ENCODE data around the gene GGCX. TPM values are rescaled to one million over a fixed set of nuclear protein-coding genes. Genes with fewer than 3 reads are reported as not detected.
A peak's percentile ranks its signal among the peaks of the same experiment; 100 is the strongest.

The GGCX gene
- total and polyA plus RNA-seq, 2 of the 13 experiments (the other 11 are each of a cell fraction or from before 2014, with no cell fraction given) = 72.5 to 103 TPM

GRCh38 chr2:85505551-85506238, 55.6 kb downstream of the GGCX start:
- Histone ChIP-seq H3K4me1 (ENCODE audit: insufficient read depth, low read length) (peaks cover 45% of the 10 kb centered on the region), H3K79me2 (ENCODE audit: insufficient read depth, low read length) (no peaks in the 10 kb centered on the region), H3K4me2 (ENCODE audit: low read depth, low read length) (no peak overlapping the region), H3K36me3 (replicated peaks in 1 of 2; ENCODE audit: control insufficient read depth in 1 of 2, insufficient read depth in 2 of 2, low read length in 2 of 2) (no peaks in the 10 kb centered on the region), H3K27ac (ENCODE audit: extremely low read length, insufficient read depth, low read length) (no peak overlapping the region), H4K20me1 (ENCODE audit: insufficient read depth, low read length) (no peaks in the 10 kb centered on the region), H2AFZ (ENCODE audit: low read length) (no peak overlapping the region), H3K9me3 (ENCODE audit: low read length) (no peaks in the 10 kb centered on the region), H3K27me3 (ENCODE audit: control insufficient read depth in 1 of 2, insufficient read depth in 2 of 2, low read length in 2 of 2) (0 out of 5 replicates have a peak, but pooled peaks cover 0 to 5% of the 10 kb centered on the region in 2 experiments), H3K4me3 (replicated peaks in 1 of 3; ENCODE audit: insufficient read depth in 1 of 3, low read depth in 2 of 3, low read length in 3 of 3) (no peak overlapping the region), H3K9ac (ENCODE audit: insufficient read depth, low read depth, low read length) (no peak overlapping the region)
- TF ChIP-seq ZNF160 (CRISPR knock-in tag; IDR thresholded peaks at IDR 0.05) = no peak
- 0 out of 2 replicates have a peak, but pooled peaks have one; percentile 34 for TF ChIP-seq ZNF605 (CRISPR knock-in tag; IDR thresholded peaks at IDR 0.05)
- ChIA-PET POLR2A (interaction anchor here (1.0 to 2.4 kb wide), 2 partner anchors 33 kb away, joined by 3 to 8 read pairs; partner anchors contain the start of gene MAT2A), CTCF (ENCODE audit: low intra/inter-chr PET ratio, low total read pairs) (no interaction called here)
- FAIRE-seq = peak; percentile 39
- BruUV-seq (replicated peaks) = no TSS peak
- in situ Hi-C loops (cut with HindIII; ENCODE audit: extremely low pct_ligation_motif_present, low pct_unique_long_range_greater_than_20kb) (no loop called here), intact Hi-C loops (cut with micrococcal nuclease; ENCODE audit: unreplicated experiment) (loop anchor here (2.0 kb wide), 1 partner anchor 77 kb away; no protein-coding TSS in a partner anchor)
- WGBS (ENCODE audit: low lambda C conversion rate) = 34% methylated on average over 10 of the region's 10 CpGs
- ATAC-seq = no peak
- no peak for DNase-seq (ENCODE audit: low spot score)

GRCh38 chr2:85504778-85505261, 56.5 kb downstream of the GGCX start:
- Histone ChIP-seq H3K4me3 (replicated peaks in 1 of 3; ENCODE audit: insufficient read depth in 1 of 3, low read depth in 2 of 3, low read length in 3 of 3) (no peak overlapping the region), H3K9ac (ENCODE audit: insufficient read depth, low read depth, low read length) (no peak overlapping the region), H3K79me2 (ENCODE audit: insufficient read depth, low read length) (no peaks in the 10 kb centered on the region), H3K27me3 (ENCODE audit: control insufficient read depth in 1 of 2, insufficient read depth in 2 of 2, low read length in 2 of 2) (0 out of 5 replicates have a peak, but pooled peaks cover 0 to 5% of the 10 kb centered on the region in 2 experiments), H3K4me2 (ENCODE audit: low read depth, low read length) (no peak overlapping the region), H3K36me3 (replicated peaks in 1 of 2; ENCODE audit: control insufficient read depth in 1 of 2, insufficient read depth in 2 of 2, low read length in 2 of 2) (no peaks in the 10 kb centered on the region), H2AFZ (ENCODE audit: low read length) (no peak overlapping the region), H4K20me1 (ENCODE audit: insufficient read depth, low read length) (no peaks in the 10 kb centered on the region), H3K4me1 (ENCODE audit: insufficient read depth, low read length) (peaks cover 53% of the 10 kb centered on the region), H3K27ac (ENCODE audit: extremely low read length, insufficient read depth, low read length) (no peak overlapping the region), H3K9me3 (ENCODE audit: low read length) (no peaks in the 10 kb centered on the region)
- ChIA-PET POLR2A (interaction anchor here (2.4 kb wide), 1 partner anchor 34 kb away, joined by 8 read pairs; the partner anchor contains the start of gene MAT2A), CTCF (ENCODE audit: low intra/inter-chr PET ratio, low total read pairs) (no interaction called here)
- intact Hi-C loops (cut with micrococcal nuclease; ENCODE audit: unreplicated experiment) (loop anchor here (5.0 kb wide), 2 partner anchors 32 to 38 kb away; partner anchors contain the start of gene MAT2A), in situ Hi-C loops (cut with HindIII; ENCODE audit: extremely low pct_ligation_motif_present, low pct_unique_long_range_greater_than_20kb) (no loop called here)
- TF ChIP-seq FOSL2 (CRISPR knock-in tag; IDR thresholded peaks at IDR 0.05) = peak; percentile 45
- no peak for TF ChIP-seq ONECUT2 (CRISPR knock-in tag; IDR thresholded peaks at IDR 0.05)
- TF ChIP-seq U2AF2 (IDR thresholded peaks at IDR 0.05; ENCODE audit: low read depth, low read length) = no peak
- TF ChIP-seq CREB3 (CRISPR knock-in tag; IDR thresholded peaks at IDR 0.05) = no peak
- ATAC-seq (no peak), FAIRE-seq (no peak), DNase-seq (ENCODE audit: low spot score) (no peak)
- WGBS (ENCODE audit: low lambda C conversion rate) = 19% methylated on average over 3 of the region's 3 CpGs
- BruUV-seq (replicated peaks) = no TSS peak

Data from HepG2 (cell line).